Osteocyte (in vitro differentiated cells): ENCODE measurements around the gene BEAN1. TPM values are rescaled to one million over a fixed set of nuclear protein-coding genes. Genes with fewer than 3 reads are reported as not detected.

Experiments
- DNase-seq: peaks from one replicate; pipeline ENCODE4 v3.0.0; 2021; ENCODE audit warnings: mixed read lengths; ENCODE audit not compliant: unreplicated experiment; ENCODE audit errors: extremely low spot score
- H3K27ac Mint-ChIP-seq: one replicate; pipeline ENCODE4 v1.8.0; 2021; ENCODE audit warnings: mild to moderate bottlenecking, mixed read lengths; ENCODE audit not compliant: unreplicated experiment
- H3K27me3 Mint-ChIP-seq: one replicate; pipeline ENCODE4 v1.8.0; 2021; ENCODE audit warnings: mixed read lengths; ENCODE audit not compliant: unreplicated experiment
- H3K36me3 Mint-ChIP-seq: one replicate; pipeline ENCODE4 v1.8.0; 2021; ENCODE audit warnings: mixed read lengths; ENCODE audit not compliant: unreplicated experiment
- H3K4me1 Mint-ChIP-seq: one replicate; pipeline ENCODE4 v1.8.0; 2021; ENCODE audit warnings: mixed read lengths; ENCODE audit not compliant: unreplicated experiment
- H3K4me3 Mint-ChIP-seq: one replicate; pipeline ENCODE4 v1.8.0; 2021; ENCODE audit warnings: mild to moderate bottlenecking, moderate library complexity, mixed read lengths; ENCODE audit not compliant: unreplicated experiment
- H3K9me3 Mint-ChIP-seq: one replicate; pipeline ENCODE4 v1.8.0; 2021; ENCODE audit warnings: mixed read lengths; ENCODE audit not compliant: unreplicated experiment
- CTCF ChIP-seq: fragments of 200-600 bp; sonication (generic); IDR thresholded peaks from 2 replicates; pipeline ENCODE4 v1.5.0; 2021; ENCODE audit warnings: antibody characterized with exemption, mild to moderate bottlenecking, moderate library complexity
- total RNA-seq: library from RNA; stranded (reverse); gene quantifications from 2 replicates; pipeline ENCODE4 v1.2.1, GENCODE V29; 2021

The BEAN1 gene
- total RNA-seq, 1 donor from 2014 or later = 0.97 TPM

- TF ChIP-seq CTCF = no peak
- Mint-ChIP-seq H3K27ac (no peak overlapping the region), H3K36me3 (no peaks in the 10 kb centered on the region), H3K4me1 (no peaks in the 10 kb centered on the region), H3K4me3 (no peak overlapping the region), H3K9me3 (no peaks in the 10 kb centered on the region), H3K27me3 (peaks cover 36% of the 10 kb centered on the region)
- no peak for DNase-seq
Observed at GRCh38 chr16:66440271-66440802, 13.2 kb downstream of the BEAN1 start.

GRCh38 chr16:66440970-66441369, 13.9 kb downstream of the BEAN1 start:
- Mint-ChIP-seq H3K27ac (no peak overlapping the region), H3K9me3 (no peaks in the 10 kb centered on the region), H3K27me3 (peaks cover 38% of the 10 kb centered on the region), H3K4me1 (no peaks in the 10 kb centered on the region), H3K4me3 (no peak overlapping the region), H3K36me3 (no peaks in the 10 kb centered on the region)
- no peak for TF ChIP-seq CTCF
- no peak for DNase-seq

- Mint-ChIP-seq H3K4me3 (no peak overlapping the region), H3K4me1 (no peaks in the 10 kb centered on the region), H3K36me3 (no peaks in the 10 kb centered on the region), H3K27ac (no peak overlapping the region), H3K27me3 (peaks cover 44% of the 10 kb centered on the region), H3K9me3 (no peaks in the 10 kb centered on the region)
- DNase-seq = no peak
- TF ChIP-seq CTCF = no peak
Observed at GRCh38 chr16:66441586-66442375, 14.7 kb downstream of the BEAN1 start.

- DNase-seq = no peak
- Mint-ChIP-seq H3K4me3 (no peak overlapping the region), H3K9me3 (no peaks in the 10 kb centered on the region), H3K27ac (no peak overlapping the region), H3K27me3 (peaks cover 53% of the 10 kb centered on the region), H3K4me1 (no peaks in the 10 kb centered on the region), H3K36me3 (no peaks in the 10 kb centered on the region)
- TF ChIP-seq CTCF = no peak
Observed at GRCh38 chr16:66442502-66443268, 15.6 kb downstream of the BEAN1 start.

GRCh38 chr16:66443269-66443652, 16.2 kb downstream of the BEAN1 start:
- peaks cover 59% of the 10 kb centered on the region for H3K27me3 Mint-ChIP-seq

More at GRCh38 chr16:66443269-66443652, 16.2 kb downstream of the BEAN1 start:
- DNase-seq = no peak
- Mint-ChIP-seq H3K27ac (no peak overlapping the region), H3K4me3 (no peak overlapping the region), H3K36me3 (no peaks in the 10 kb centered on the region), H3K9me3 (no peaks in the 10 kb centered on the region), H3K4me1 (no peaks in the 10 kb centered on the region)
- TF ChIP-seq CTCF = no peak
